Activated CD4-positive, alpha-beta T cell treated with anti-CD3 and anti-CD28 coated beads, Interleukin-2, amount 50 U/mL, for 16 hours (primary cell): Measurements from ENCODE around the gene CRYBG3.
"Not testable (repeated sequence)": the region's sequence is repeated elsewhere in the genome, so short reads cannot be mapped to it uniquely, and the experiment has no call there.

ENCODE experiments used
- DNase-seq: peaks from one replicate; pipeline ENCODE4 v3.0.0-alpha.2; 2020

CRYBG3 gene

DNA sequence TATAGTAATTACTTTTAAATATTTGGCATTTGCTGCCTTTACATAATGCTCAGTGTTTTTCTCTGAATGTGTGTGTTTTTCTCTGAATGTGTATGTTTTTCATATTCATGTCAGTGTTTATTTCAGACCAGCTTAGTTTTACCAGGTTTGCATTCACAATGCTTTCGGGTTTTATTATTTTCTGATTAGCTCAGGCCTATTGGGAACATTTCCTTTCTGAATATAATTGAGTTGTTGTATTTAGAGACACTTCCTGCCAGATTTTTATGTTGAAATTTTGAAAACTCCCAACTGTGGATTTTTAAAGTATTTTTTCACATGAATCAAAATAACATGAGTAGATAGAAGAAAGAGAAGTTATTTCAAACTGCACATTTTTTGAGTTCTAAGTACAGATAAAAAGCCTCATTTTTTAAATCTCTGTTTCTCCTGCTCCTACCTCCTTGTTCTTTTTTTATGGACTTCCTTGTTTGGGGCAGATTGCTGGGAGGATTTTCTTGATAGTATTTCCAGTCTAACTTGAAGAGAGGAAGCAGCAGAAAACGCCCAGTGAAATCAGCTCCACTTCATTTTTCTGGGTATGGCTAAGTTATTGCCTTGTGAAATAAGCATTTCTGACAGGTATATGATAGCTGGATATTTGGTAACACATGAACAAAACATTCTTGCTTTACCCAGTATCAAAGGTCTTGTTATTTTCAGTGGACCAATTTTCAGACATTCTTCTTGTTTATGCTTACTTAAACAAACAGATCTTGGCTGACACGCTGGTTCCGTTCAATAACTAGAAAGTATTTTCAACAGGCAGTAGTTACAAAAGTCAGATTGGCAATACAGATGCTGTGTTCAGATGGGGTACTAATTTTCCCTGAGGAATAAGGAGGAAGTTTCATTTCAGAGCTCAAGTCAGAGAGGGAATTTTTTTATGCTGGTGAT is 79.8 kb downstream of the CRYBG3 start:
- DNase-seq, result no peak

DNA sequence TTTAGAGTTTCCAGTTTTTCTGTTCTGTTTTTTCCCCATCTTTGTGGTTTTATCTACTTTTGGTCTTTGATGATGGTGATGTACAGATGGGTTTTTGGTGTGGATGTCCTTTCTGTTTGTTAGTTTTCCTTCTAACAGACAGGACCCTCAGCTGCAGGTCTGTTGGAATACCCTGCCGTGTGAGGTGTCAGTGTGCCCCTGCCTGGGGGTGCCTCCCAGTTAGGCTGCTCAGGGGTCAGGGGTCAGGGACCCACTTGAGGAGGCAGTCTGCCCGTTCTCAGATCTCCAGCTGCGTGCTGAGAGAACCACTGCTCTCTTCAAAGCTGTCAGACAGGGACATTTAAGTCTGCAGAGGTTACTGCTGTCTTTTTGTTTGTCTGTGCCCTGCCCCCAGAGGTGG is 88.0 kb downstream of the CRYBG3 start:
- not testable (repeated sequence) for DNase-seq

DNA sequence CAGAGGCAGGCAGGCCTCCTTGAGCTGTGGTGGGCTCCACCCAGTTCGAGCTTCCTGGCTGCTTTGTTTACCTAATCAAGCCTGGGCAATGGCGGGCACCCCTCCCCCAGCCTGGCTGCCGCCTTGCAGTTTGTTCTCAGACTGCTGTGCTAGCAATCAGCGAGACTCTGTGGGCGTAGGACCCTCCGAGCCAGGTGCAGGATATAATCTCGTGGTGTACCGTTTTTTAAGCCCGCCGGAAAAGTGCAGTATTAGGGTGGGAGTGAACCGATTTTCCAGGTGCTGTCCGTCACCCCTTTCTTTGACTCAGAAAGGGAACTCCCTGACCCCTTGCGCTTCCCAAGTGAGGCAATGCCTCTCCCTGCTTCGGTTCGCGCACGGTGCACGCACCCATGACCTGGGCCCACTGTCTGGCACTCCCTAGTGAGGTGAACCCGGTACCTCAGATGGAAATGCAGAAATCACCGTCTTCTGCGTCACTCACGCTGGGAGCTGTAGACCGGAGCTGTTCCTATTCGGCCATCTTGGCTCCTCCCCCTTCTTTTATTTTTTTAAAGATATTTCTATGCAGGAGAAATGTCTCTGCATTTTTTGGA is 88.5 kb downstream of the CRYBG3 start:
- DNase-seq, result not testable (repeated sequence)

DNA sequence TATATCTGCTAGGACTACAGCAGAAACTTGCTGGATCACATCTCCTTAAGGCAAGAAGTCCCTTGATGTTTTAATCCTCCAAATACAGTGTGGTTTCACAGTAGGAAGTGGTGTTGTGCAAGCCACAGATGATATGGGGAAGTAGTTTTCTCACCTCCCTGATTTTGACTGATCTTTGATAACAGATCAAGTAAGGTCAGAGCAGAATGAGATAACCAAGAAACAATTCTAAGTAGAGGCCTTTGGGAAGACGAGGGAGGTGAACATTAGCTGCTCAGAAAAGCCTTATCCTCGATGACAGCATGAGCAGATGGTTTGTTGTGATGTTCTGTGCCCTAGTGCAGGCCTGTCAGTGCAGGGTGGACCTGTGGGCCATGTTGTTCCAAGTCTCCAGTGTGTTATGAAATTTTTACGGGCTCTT is 89.1 kb downstream of the CRYBG3 start:
- DNase-seq, result peak; percentile 25

DNA sequence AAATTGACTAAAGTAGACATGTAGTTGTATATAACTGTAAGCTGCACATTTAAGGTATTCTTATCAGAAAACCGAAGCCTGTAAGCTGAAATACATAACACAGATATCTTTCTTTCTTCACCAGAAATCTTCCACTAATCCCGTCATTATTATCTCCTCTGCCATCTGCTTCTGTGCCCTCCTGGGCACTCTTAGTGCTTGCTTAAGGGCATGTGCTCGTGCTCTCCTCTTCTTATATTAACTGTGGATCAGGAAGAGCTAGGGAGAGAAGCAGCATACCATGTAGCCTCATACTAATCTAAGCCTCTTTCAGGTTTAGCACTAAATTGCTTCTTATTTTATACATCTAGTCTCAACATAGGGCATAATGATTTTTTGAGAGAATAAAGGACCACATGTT is 89.6 kb downstream of the CRYBG3 start:
- DNase-seq, result no peak

DNA sequence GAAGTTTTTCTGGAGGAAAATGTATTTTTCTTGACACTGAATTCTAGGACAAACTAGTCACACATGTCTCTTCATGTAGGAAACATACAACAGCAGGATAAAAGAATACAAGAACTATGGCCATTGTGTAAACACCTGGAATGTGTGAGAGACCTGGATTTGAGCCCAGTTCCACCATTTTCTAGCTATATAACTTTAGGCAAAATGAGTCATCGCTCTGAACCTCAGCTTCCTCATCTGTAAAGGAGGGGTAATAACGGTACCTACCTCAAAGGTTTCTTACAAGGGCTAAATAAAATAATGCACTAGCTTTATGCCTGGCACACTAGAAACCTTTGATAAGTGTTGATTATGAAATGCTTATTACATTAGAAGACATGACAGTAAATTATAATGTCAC is 92.6 kb downstream of the CRYBG3 start:
- no peak for DNase-seq

DNA sequence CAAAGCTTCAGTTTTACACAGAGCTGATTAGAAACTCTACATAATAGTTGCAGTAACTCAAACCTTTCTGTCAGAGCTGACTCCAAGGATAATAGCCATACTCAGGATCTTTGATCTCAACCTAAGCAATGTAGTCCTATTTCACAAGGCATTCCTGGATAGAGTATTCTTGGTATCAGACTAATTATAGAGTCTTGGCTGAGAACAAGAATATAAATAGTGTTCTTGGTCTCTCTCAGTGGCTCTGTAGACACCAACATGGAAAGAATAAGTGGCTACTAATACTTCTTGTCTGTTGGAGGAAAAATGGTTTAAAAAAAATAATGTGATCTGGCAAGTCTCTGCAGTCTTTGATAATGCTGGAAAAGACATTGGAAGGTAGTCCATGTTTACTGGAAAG is 94.8 kb downstream of the CRYBG3 start:
- DNase-seq, result no peak

DNA sequence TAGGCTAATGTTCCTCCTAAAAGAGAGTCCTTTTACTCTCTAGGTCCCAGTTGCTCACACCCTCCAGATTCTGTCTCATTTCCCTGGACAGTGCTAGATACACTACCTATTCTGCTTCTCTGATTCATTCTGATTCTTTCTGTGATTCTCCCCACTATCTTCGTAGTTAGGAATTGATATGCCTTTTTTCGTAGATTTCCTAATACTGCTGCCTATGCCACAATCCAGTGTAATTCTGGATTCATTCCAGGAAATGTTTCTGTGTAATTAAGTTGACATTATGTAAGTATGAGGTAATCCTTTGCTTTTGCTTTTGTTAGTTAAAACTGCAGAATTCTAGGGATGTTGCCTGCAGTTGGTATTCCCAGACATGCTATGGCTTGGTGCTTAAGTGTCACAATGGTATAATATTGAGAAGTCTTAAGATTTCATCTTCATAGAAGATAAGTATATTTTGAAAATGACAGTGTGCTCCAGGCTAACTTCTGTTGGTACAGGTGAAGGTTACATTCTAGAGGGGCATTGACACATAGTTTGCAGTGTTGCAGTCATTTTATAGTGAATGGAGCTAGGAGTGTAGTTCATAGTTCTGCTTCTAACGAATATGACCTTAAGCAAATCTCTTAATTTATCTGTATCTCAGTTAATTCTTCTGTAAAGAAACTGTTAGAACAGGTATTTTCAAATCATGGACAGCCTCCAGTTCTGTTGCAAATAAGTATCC is 96.2 kb downstream of the CRYBG3 start:
- no peak for DNase-seq

DNA sequence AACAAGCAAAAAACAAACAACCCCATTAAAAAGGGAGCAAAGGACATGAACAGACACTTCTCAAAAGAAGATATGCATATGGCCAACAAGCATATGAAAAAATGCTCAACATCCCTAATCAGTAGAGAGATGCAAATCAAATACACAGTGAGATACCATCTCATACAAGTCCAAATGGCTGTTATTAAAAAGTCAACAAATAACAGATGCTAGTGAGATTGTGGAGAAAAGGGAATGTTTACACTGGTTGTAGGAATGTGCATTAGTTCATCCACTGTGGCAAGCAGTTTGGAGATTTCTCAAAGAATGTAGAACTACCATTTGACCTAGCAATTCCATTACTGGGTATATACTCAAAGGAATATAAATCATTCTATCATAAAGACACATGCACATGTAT is 105.9 kb downstream of the CRYBG3 start:
- DNase-seq, result no peak

DNA sequence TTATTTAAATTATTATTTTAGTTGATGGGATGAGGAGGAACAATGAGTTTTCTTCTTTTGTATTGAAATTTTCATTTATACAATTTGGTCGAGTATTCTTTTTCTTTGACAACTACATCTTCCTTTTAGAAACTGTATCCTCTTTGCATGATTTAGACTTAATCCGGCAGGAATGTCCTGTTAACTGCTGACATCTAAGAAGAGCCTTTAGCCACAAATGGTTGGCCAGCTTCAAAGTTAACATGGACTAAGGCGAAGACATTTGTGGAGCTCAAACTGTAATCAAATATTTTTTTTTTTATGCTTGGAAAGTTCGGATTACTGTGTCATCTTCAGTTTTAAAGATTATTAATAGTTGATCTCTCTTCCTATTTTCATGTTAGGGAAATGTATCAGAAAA is 107.2 kb downstream of the CRYBG3 start:
- no peak for DNase-seq

DNA sequence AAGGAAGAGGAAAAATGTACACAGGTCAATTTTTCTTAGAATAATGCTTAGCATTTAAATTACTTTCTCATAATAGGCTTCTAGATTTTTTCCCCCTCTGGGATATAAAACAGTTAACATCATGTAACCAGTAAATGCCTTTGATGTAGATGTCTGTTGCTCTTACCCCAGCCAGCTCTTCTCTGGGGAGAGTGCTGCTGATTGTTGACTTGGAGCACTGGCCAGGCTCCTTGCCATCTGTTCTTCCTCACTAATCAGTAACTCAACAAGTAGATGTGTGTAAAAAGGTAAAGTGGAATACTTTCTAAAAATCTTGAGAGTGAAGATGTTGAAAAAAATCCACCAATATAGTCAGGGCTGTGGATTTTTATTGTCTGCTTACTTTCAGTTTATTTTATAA is 108.2 kb downstream of the CRYBG3 start:
- DNase-seq, result no peak

DNA sequence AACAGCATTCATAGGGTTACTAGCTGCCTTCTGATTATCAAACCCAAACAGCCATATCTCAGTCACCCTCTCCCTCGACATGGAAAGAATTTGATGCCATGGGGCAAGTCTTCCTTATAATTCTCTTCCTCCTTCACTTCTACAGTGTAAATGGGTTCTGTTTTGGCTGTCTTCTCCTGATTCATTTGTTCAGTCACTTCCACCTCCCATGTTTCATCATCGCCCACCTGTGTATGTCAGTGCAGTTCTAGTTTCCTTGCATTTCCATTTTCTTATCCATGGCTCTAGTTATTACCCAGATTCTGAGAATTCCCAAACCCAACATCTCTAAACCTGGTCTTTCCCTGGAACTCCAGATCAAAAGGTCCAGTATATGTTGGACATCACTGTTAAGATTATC is 109.4 kb downstream of the CRYBG3 start:
- DNase-seq, result no peak

DNA sequence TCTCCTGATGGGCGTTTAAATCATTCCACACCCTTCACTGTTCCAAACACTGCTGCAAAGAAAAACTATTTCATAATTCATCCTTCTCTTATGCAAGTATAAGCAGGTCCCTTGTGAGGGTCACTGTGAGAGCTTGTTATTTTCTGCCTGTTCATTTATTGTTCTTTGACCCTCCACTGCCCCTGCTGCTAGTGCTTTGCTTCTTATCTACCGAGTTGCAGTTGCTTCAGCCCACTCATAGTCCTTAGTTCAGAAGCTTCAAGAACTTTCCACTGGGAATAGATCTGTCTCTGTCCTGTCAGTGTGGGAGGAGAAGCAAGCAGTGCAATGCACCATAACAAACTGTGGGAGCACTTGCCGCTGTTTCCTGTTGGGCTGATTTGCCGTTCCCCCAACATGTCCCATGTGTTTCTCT is 110.6 kb downstream of the CRYBG3 start:
- no peak for DNase-seq

DNA sequence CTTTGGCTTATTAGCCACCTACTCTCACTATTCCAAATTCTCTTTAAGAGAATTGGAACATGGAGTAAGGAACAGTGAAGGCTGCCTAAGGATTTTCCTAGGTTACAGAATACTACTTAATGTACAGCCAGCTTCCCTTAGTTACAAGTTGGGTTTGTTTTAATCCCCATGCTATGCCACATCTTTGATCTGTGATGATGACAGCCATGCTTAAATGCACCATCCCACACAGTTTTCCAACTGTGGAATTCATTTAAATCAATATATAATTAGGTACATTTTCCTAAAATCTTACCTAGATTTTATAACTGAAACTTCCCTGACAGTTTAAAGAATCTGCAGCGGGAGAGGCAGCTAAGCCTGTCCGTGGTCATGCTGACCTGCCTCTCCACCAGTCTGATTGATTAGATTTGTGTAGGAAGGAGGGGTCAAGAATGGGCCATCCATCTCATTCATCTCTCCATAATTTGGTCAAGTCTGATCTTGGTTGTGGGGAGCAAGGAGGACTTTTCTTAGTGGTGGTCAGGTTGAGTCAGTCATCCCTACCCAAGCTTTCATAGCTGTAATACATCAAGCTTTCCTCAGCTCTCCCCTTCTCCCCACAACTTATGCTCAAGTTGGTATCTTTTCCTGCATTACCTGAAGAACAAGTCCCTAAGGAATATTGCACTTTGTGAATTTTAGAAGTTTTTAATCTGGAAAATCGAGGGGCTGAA is 113.3 kb downstream of the CRYBG3 start:
- no peak for DNase-seq

DNA sequence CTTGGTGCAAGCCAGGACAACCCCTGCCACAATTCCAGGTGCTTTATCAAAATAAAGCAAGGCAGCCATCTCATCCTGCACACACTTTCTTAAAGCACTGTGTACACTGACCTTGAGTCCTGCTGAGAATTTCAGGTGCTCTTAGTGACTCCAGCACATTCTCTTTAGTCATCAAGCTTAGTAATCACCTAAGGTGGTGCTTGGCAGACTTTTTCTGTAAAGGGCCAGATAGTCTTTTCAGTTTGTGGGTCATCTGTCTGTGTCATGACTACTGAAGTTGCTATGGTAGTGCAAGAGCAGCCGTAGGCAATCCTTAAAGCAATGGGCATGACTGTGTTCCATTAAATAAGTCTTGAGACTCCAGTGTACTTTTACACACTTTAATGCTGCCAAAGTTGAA is 114.0 kb downstream of the CRYBG3 start:
- DNase-seq, result no peak

DNA sequence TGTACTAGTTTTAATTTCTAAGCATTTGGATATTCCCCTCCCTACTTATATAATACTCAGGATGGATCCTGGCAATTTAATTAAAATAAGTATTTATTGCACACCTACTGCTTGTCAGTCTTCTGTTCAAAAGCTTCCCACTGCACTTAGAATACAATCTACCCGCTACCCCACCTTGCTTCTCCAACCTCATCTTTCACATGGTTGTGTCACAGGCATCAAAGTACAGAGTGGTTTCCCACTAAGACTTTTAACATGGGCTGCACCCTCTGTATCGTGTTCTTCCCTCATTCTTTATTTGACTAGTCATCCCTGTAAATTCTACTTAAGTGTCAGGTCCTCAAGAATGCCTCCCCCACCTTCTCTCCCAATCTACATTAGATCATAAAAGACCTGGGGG is 115.4 kb downstream of the CRYBG3 start:
- DNase-seq, result no peak

DNA sequence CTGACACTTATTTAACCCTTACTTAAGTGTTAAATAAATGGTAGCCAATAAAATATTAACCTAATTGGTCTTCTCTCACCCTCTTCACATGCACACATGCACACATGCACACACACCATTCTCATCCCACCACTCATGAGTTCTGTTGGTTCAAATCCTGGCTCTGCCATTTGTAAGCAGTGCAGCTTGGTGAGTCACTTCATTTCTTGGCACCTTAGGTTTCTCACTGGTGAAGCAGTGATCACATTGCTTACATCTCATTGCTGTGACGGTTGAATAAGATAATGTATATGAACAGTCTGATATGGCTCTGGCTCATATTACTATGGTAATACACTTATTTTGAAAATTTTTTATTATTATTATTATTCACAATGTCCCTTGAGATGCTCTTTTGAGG is 116.6 kb downstream of the CRYBG3 start:
- no peak for DNase-seq

DNA sequence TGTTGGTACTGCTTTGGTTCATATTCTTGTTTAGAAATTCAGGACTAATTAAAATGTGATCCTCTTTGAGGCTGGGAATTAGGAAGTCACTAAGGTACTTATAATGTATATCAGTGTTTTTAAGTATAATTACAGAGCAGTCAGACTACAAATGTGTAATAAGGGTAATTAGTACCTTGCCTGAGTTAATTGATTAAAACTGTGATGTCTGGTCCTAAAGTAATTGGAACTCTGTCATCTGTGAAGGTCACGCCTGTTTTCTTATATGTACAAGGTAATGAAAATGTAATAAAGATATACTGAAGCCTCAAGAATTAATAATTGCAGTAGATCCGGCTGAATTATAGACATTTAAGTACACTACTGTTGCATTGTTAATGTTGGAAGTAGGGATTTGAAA is 117.6 kb downstream of the CRYBG3 start:
- no peak for DNase-seq

DNA sequence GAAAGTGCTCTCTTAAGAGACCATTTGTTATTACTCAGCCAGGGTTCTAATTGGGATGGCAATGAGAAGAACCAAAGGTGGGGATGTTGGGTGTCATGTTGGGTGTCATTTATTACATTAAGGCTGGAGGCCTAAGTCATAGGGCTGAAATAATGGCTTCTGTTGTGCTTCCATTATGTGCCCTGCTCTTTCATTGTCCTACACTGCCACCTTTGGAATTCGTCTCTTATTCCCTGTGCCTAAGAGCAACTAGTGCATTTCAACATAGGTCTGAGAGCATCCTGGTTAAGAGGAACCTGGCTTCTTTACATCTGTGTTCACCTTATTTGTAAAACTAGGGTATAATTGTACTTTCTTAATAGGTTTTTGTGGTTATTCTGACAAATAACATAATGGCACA is 118.2 kb downstream of the CRYBG3 start:
- no peak for DNase-seq

DNA sequence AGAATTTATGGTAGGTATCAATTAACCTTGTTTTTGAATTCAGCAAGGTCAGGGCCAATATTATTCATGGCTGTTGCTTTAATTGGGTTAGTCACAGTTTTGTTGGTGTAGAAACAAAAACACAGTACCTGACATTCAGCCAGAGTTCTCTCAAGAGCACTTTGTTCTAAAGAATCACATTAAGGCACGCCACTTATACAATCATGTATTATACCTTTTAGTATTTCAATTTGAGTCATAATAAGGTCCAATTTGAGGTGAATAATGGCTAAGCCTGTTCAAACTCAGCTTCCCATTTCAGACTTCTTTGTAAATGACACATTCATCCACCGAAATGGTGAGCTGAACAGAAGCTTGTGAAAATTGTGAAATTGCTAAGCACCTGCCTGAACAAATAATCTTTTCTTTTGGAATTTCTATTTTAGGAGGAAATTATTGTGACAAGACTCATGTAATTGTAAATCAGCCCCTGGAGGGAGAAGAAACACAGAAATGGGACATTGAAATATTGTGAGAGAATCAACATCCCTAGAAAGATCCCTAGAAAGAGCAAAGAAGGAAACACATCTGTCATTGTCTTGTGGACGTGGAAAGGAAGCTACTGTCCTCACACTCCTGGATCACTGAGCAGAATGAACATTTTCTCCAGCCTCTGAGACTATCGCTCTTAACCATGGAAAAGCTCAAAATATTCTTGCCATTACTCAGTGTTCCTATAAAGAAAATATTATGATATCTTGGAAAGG is 121.2 kb downstream of the CRYBG3 start:
- peak; percentile 63 for DNase-seq

DNA sequence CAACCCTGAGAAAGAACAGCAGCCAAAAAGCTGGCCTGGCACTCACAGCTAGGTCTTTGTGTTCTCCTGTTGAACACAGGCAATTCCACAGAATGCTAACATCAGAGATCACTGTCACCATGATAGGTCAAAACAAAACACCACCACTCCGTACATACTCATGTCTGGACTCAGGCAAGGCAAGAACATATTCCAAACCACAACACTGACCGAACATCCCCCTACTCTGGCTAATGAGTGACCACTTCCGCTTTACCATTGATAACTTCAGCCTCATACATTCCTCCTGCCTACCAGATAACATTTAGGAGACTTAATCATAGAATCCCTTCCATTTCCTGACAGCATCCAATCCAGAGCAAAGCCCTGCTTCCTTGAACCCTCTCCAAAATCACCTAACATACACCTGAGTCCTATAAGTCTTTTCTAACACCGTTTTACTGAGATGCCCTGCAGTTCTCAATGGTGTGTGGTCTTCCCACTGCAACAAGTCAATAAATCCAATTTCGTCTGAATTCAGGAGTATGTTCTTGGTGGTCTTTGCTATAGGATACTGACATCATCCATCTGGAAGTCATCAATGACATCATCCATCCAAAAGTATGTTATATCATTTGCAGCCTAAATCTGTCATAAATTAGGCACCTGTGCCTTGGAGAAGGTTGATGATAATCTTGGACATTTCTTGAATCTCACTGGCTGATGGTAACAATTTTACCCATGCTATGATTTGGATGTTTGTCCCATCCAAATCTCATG is 126.7 kb downstream of the CRYBG3 start:
- DNase-seq, result no peak

DNA sequence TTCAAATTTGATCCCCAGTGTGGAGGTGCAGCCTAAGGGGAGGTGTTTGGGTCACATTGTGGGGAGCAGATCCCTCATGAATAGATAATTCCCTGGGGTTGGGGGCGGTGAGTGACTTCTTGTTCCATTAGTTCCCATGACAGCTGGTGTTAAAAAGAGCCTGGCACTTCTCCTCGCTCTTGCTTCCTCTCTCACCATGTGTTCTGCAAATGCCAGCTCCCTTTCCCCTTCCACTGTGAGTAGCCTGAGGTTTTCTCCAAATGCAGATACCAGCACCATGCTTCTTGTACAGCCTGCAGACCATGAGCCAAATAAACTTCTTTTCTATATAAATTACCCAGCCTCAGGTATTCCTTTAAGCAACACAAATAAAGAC is 127.3 kb downstream of the CRYBG3 start:
- no peak for DNase-seq
